HEK293 (cell line): Measurements from ENCODE around the gene CA11.
A peak's percentile ranks its signal among the peaks of the same experiment; 100 is the strongest.

Source experiments
- BCL11B ChIP-seq: fragments of 450-650 bp; formaldehyde crosslinking; IDR thresholded peaks from 2 replicates; pipeline ENCODE4 v1.5.1; 2016; ENCODE audit warnings: low read depth, missing biosample characterization, missing genetic modification characterization
- GLIS2 ChIP-seq: fragments of 450-650 bp; formaldehyde crosslinking; IDR thresholded peaks from 2 replicates; pipeline ENCODE4 v1.5.1; 2016; ENCODE audit warnings: missing biosample characterization, missing genetic modification characterization
- HOXC10 ChIP-seq: sonication (generic); formaldehyde crosslinking; IDR thresholded peaks from 2 replicates; pipeline ENCODE4 v1.8.1; 2023; ENCODE audit warnings: mild to moderate bottlenecking, missing genetic modification reagents
- IKZF3 ChIP-seq: fragments of 450-650 bp; IDR thresholded peaks from 2 replicates; pipeline ENCODE4 v1.5.0; 2018; ENCODE audit warnings: missing biosample characterization, mild to moderate bottlenecking, missing genetic modification characterization, moderate library complexity
- KLF16 ChIP-seq: fragments of 450-650 bp; formaldehyde crosslinking; IDR thresholded peaks from 2 replicates; pipeline ENCODE4 v1.5.1; 2017; ENCODE audit warnings: missing biosample characterization, missing genetic modification characterization
- OVOL3 ChIP-seq: fragments of 450-650 bp; formaldehyde crosslinking; IDR thresholded peaks from 2 replicates; pipeline ENCODE4 v1.5.1; 2016; ENCODE audit warnings: missing biosample characterization, missing genetic modification characterization
- SP3 ChIP-seq: fragments of 450-650 bp; formaldehyde crosslinking; IDR thresholded peaks from 2 replicates; pipeline ENCODE4 v1.5.1; 2016; ENCODE audit warnings: missing biosample characterization, missing genetic modification characterization
- SP7 ChIP-seq: fragments of 450-650 bp; formaldehyde crosslinking; IDR thresholded peaks from 2 replicates; pipeline ENCODE4 v1.5.1; 2016; ENCODE audit warnings: missing biosample characterization, missing genetic modification characterization
- ZBTB17 ChIP-seq: fragments of 450-650 bp; formaldehyde crosslinking; IDR thresholded peaks from 2 replicates; pipeline ENCODE4 v1.5.1; 2016; ENCODE audit warnings: missing biosample characterization, missing genetic modification characterization
- ZBTB6 ChIP-seq: fragments of 450-650 bp; formaldehyde crosslinking; IDR thresholded peaks from 2 replicates; pipeline ENCODE4 v1.5.1; 2017; ENCODE audit warnings: missing biosample characterization, missing genetic modification characterization
- ZNF138 ChIP-seq: fragments of 450-650 bp; formaldehyde crosslinking; IDR thresholded peaks from 2 replicates; pipeline ENCODE4 v1.5.1; 2016; ENCODE audit warnings: missing biosample characterization, missing genetic modification characterization, borderline replicate concordance
- ZNF214 ChIP-seq: fragments of 450-650 bp; formaldehyde crosslinking; IDR thresholded peaks from 2 replicates; pipeline ENCODE4 v1.5.1; 2017; ENCODE audit warnings: missing biosample characterization, mild to moderate bottlenecking, missing genetic modification characterization, borderline replicate concordance
- ZNF24 ChIP-seq: fragments of 450-650 bp; formaldehyde crosslinking; IDR thresholded peaks from 2 replicates; pipeline ENCODE4 v1.5.1; 2016; ENCODE audit warnings: missing biosample characterization, missing genetic modification characterization
- ZNF350 ChIP-seq: fragments of 450-650 bp; formaldehyde crosslinking; IDR thresholded peaks from 2 replicates; pipeline ENCODE4 v1.5.0; 2017; ENCODE audit warnings: missing biosample characterization, mild to moderate bottlenecking, missing genetic modification characterization
- ZNF391 ChIP-seq: fragments of 450-650 bp; formaldehyde crosslinking; IDR thresholded peaks from 2 replicates; pipeline ENCODE4 v1.5.1; 2016; ENCODE audit warnings: low read depth, missing biosample characterization, missing genetic modification characterization, borderline replicate concordance
- ZNF394 ChIP-seq: fragments of 450-650 bp; formaldehyde crosslinking; IDR thresholded peaks from 2 replicates; pipeline ENCODE4 v1.5.1; 2016; ENCODE audit warnings: missing biosample characterization, missing genetic modification characterization, mild to moderate bottlenecking, moderate library complexity, borderline replicate concordance
- ZNF416 ChIP-seq: fragments of 450-650 bp; formaldehyde crosslinking; IDR thresholded peaks from 2 replicates; pipeline ENCODE4 v1.5.1; 2016; ENCODE audit warnings: missing biosample characterization, missing genetic modification characterization
- ZNF426 ChIP-seq: fragments of 450-650 bp; formaldehyde crosslinking; IDR thresholded peaks from 2 replicates; pipeline ENCODE4 v1.5.1; 2017; ENCODE audit warnings: missing biosample characterization, missing genetic modification characterization, mild to moderate bottlenecking, inconsistent platforms, moderate library complexity
- ZNF548 ChIP-seq: fragments of 450-650 bp; formaldehyde crosslinking; IDR thresholded peaks from 2 replicates; pipeline ENCODE4 v1.5.1; 2016; ENCODE audit warnings: missing biosample characterization, missing genetic modification characterization
- ZNF558 ChIP-seq: fragments of 450-650 bp; formaldehyde crosslinking; IDR thresholded peaks from 2 replicates; pipeline ENCODE4 v1.5.1; 2016; ENCODE audit warnings: missing biosample characterization, missing genetic modification characterization
- ZNF560 ChIP-seq: fragments of 450-650 bp; formaldehyde crosslinking; IDR thresholded peaks from 2 replicates; pipeline ENCODE4 v1.5.1; 2017; ENCODE audit warnings: missing biosample characterization, missing genetic modification characterization, borderline replicate concordance
- ZNF561 ChIP-seq: fragments of 450-650 bp; IDR thresholded peaks from 2 replicates; pipeline ENCODE4 v1.5.1; 2018; ENCODE audit warnings: missing biosample characterization, missing genetic modification characterization, borderline replicate concordance
- ZNF629 ChIP-seq: fragments of 450-650 bp; formaldehyde crosslinking; IDR thresholded peaks from 2 replicates; pipeline ENCODE4 v1.5.1; 2017; ENCODE audit warnings: missing biosample characterization, missing genetic modification characterization
- ZNF645 ChIP-seq: fragments of 450-650 bp; formaldehyde crosslinking; IDR thresholded peaks from 2 replicates; pipeline ENCODE4; 2016; ENCODE audit warnings: missing biosample characterization, missing genetic modification characterization
- ZNF660 ChIP-seq: fragments of 450-650 bp; IDR thresholded peaks from 2 replicates; pipeline ENCODE4 v1.5.1; 2018; ENCODE audit warnings: missing biosample characterization, mild to moderate bottlenecking, missing genetic modification characterization
- ZNF707 ChIP-seq: fragments of 450-650 bp; formaldehyde crosslinking; IDR thresholded peaks from 2 replicates; pipeline ENCODE4 v1.5.1; 2016; ENCODE audit warnings: missing biosample characterization, missing genetic modification characterization
- ZNF76 ChIP-seq: fragments of 450-650 bp; formaldehyde crosslinking; IDR thresholded peaks from 2 replicates; pipeline ENCODE4; 2016; ENCODE audit warnings: low read depth, missing biosample characterization, missing genetic modification characterization, borderline replicate concordance
- ZNF777 ChIP-seq: fragments of 450-650 bp; formaldehyde crosslinking; IDR thresholded peaks from 2 replicates; pipeline ENCODE4 v1.5.1; 2017; ENCODE audit warnings: missing biosample characterization, missing genetic modification characterization, borderline replicate concordance
- ZSCAN30 ChIP-seq: fragments of 450-650 bp; IDR thresholded peaks from 2 replicates; pipeline ENCODE4 v1.5.1; 2018; ENCODE audit warnings: missing biosample characterization, mild to moderate bottlenecking, missing genetic modification characterization, moderate library complexity
- ZSCAN5A ChIP-seq: fragments of 450-650 bp; formaldehyde crosslinking; IDR thresholded peaks from 2 replicates; pipeline ENCODE4 v1.5.1; 2016; ENCODE audit warnings: missing biosample characterization, missing genetic modification characterization
- TF ChIP-seq, protein P1 (sequence below): fragments of 450-650 bp; formaldehyde crosslinking; IDR thresholded peaks from 2 replicates; pipeline ENCODE4 v1.5.1; 2016; ENCODE audit warnings: missing biosample characterization, missing genetic modification characterization
- TF ChIP-seq, protein P2 (sequence below): fragments of 450-650 bp; formaldehyde crosslinking; IDR thresholded peaks from 2 replicates; pipeline ENCODE4 v1.5.1; 2016; ENCODE audit warnings: missing biosample characterization, missing genetic modification characterization

Gene CA11

GRCh38 chr19:48614436-48615230 is 31.4 kb downstream of the CA11 start, which contains the start of gene FAM83E (continued):
- TF ChIP-seq ZNF561 (peak; percentile 96), ZNF416 (no peak), GLIS2 (tag by site-specific recombination) (peak; percentile 92), ZNF707 (tag by site-specific recombination) (no peak), ZNF558 (tag by site-specific recombination) (no peak), OVOL3 (0 out of 2 replicates have a peak, but pooled peaks have one; percentile 34), ZNF394 (tag by site-specific recombination) (no peak), ZNF660 (tag by site-specific recombination) (peak; percentile 31; the same call in 1 of the 2 replicates), ZNF76 (tag by site-specific recombination) (no peak), IKZF3 (peak; percentile 88), ZNF629 (no peak), ZNF350 (tag by site-specific recombination) (no peak), ZNF24 (tag by site-specific recombination) (0 out of 2 replicates have a peak, but pooled peaks have one; percentile 41), ZNF777 (tag by site-specific recombination) (no peak), SP3 (tag by site-specific recombination) (peak; percentile 83), KLF16 (tag by site-specific recombination) (peak; percentile 70), ZBTB17 (tag by site-specific recombination) (peak; percentile 25; the same call in 1 of the 2 replicates), ZSCAN5A (tag by site-specific recombination) (no peak), ZNF138 (tag by site-specific recombination) (no peak), ZNF645 (tag by site-specific recombination) (no peak), ZNF426 (tag by site-specific recombination) (no peak), BCL11B (tag by site-specific recombination) (no peak), ZSCAN30 (peak; percentile 5; the same call in 1 of the 2 replicates), ZNF548 (tag by site-specific recombination) (no peak), ZNF560 (tag by site-specific recombination) (no peak), ZBTB6 (tag by site-specific recombination) (no peak), ZNF391 (no peak), HOXC10 (no peak), ZNF214 (tag by site-specific recombination) (no peak), SP7 (tag by site-specific recombination) (peak; percentile 44)
- TF ChIP-seq, protein P1, sequence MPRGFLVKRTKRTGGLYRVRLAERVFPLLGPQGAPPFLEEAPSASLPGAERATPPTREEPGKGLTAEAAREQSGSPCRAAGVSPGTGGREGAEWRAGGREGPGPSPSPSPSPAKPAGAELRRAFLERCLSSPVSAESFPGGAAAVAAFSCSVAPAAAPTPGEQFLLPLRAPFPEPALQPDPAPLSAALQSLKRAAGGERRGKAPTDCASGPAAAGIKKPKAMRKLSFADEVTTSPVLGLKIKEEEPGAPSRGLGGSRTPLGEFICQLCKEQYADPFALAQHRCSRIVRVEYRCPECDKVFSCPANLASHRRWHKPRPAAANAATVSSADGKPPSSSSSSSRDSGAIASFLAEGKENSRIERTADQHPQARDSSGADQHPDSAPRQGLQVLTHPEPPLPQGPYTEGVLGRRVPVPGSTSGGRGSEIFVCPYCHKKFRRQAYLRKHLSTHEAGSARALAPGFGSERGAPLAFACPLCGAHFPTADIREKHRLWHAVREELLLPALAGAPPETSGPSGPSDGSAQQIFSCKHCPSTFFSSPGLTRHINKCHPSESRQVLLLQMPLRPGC (tag by site-specific recombination) = no peak
- TF ChIP-seq, protein P2, sequence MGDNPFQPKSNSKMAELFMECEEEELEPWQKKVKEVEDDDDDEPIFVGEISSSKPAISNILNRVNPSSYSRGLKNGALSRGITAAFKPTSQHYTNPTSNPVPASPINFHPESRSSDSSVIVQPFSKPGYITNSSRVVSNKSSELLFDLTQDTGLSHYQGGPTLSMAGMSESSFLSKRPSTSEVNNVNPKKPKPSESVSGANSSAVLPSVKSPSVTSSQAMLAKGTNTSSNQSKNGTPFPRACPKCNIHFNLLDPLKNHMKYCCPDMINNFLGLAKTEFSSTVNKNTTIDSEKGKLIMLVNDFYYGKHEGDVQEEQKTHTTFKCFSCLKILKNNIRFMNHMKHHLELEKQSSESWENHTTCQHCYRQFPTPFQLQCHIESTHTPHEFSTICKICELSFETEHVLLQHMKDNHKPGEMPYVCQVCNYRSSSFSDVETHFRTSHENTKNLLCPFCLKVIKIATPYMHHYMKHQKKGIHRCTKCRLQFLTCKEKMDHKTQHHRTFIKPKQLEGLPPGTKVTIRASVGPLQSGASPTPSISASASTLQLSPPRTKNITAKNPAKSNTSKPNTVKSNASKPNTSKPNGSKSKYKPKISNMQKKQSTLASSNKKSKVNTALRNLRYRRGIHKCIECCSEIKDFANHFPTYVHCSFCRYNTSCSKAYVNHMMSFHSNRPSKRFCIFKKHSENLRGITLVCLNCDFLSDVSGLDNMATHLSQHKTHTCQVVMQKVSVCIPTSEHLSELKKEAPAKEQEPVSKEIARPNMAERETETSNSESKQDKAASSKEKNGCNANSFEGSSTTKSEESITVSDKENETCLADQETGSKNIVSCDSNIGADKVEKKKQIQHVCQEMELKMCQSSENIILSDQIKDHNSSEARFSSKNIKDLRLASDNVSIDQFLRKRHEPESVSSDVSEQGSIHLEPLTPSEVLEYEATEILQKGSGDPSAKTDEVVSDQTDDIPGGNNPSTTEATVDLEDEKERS (tag by site-specific recombination) = no peak
